ENCODE results near the gene ZNF576.

GRCh38 chr19:43612374-43612773 lies 16.0 kb downstream of the ZNF576 start:
- TF ChIP-seq EZH2 (IDR thresholded peaks at IDR 0.05; ENCODE audit: borderline replicate concordance, low read length), result no peak
- no peak for TF ChIP-seq CTCF (conservative IDR thresholded peaks at IDR 0.05 in 1 of 2, IDR thresholded peaks at IDR 0.05 in 1 of 2; ENCODE audit: extremely low read depth in 1 of 2, insufficient read depth in 1 of 2, low read depth in 1 of 2, low read length in 2 of 2)
